H9 (cell line): ENCODE measurements around the gene PCCB. TPM values are rescaled to one million over a fixed set of nuclear protein-coding genes. Genes with fewer than 3 reads are reported as not detected.

Source experiments
- DNase-seq: peaks from one replicate; pipeline ENCODE4 v3.0.0-alpha.2; 2017
- H2AFZ ChIP-seq: one replicate; pipeline ENCODE4 v1.6.1; 2013; ENCODE audit warnings: mild to moderate bottlenecking, low read length, control low read depth, moderate library complexity
- H2AK5ac ChIP-seq: 2 replicates; pipeline ENCODE4 v1.6.1; 2013; ENCODE audit warnings: low read length, control low read depth, mixed read lengths; ENCODE audit not compliant: insufficient read length
- H2BK120ac ChIP-seq: one replicate; pipeline ENCODE4 v1.6.1; 2013; ENCODE audit warnings: low read depth, mild to moderate bottlenecking, low read length, control low read depth, inconsistent platforms; ENCODE audit not compliant: poor library complexity, severe bottlenecking
- H2BK12ac ChIP-seq: 2 replicates; pipeline ENCODE4 v1.6.1; 2013; ENCODE audit warnings: low read length, control low read depth, mixed read lengths, low read depth; ENCODE audit not compliant: insufficient read length
- H2BK15ac ChIP-seq: 2 replicates; pipeline ENCODE4 v1.6.1; 2013; ENCODE audit warnings: low read depth, low read length, control low read depth
- H2BK20ac ChIP-seq: one replicate; pipeline ENCODE4 v1.6.1; 2013; ENCODE audit warnings: low read depth, mild to moderate bottlenecking, low read length, control low read depth, inconsistent platforms; ENCODE audit not compliant: poor library complexity, severe bottlenecking
- H2BK5ac ChIP-seq: 2 replicates; pipeline ENCODE4 v1.6.1; 2013; ENCODE audit warnings: low read length, control low read depth, mixed read lengths; ENCODE audit not compliant: insufficient read length
- H3K14ac ChIP-seq: 2 replicates; pipeline ENCODE4 v1.6.1; 2013; ENCODE audit warnings: low read length, control low read depth; ENCODE audit not compliant: insufficient read depth
- H3K18ac ChIP-seq: 2 replicates; pipeline ENCODE4 v1.6.1; 2013; ENCODE audit warnings: low read depth, mild to moderate bottlenecking, mixed read lengths, low read length, control low read depth; ENCODE audit not compliant: insufficient read length
- H3K23ac ChIP-seq: 2 replicates; pipeline ENCODE4 v1.6.1; 2013; ENCODE audit warnings: low read length, control low read depth, mixed read lengths, low read depth; ENCODE audit not compliant: insufficient read length
- H3K23me2 ChIP-seq: 2 replicates; pipeline ENCODE4 v1.6.1; 2013; ENCODE audit warnings: low read depth, mild to moderate bottlenecking, mixed read lengths, low read length, control low read depth; ENCODE audit not compliant: insufficient read length, poor library complexity, severe bottlenecking
- H3K27ac ChIP-seq: 2 replicates; pipeline ENCODE4 v1.5.1; 2013; ENCODE audit warnings: low read length, control low read depth, mixed read lengths, low read depth; ENCODE audit not compliant: insufficient read length
- H3K27me3 ChIP-seq: 2 replicates; pipeline ENCODE4 v1.6.1; 2013; ENCODE audit warnings: low read length, control low read depth, inconsistent platforms; ENCODE audit not compliant: insufficient read depth
- H3K4ac ChIP-seq: 2 replicates; pipeline ENCODE4 v1.6.1; 2013; ENCODE audit warnings: low read depth, mild to moderate bottlenecking, control low read depth, inconsistent platforms, low read length, moderate library complexity
- H3K4me1 ChIP-seq: 2 replicates; pipeline ENCODE4 v1.6.1; 2013; ENCODE audit warnings: low read length, control low read depth, inconsistent platforms; ENCODE audit not compliant: insufficient read depth
- H3K4me2 ChIP-seq: 2 replicates; pipeline ENCODE4 v1.6.1; 2013; ENCODE audit warnings: low read length, control low read depth, mixed read lengths; ENCODE audit not compliant: insufficient read length, insufficient read depth
- H3K56ac ChIP-seq: 2 replicates; pipeline ENCODE4 v1.6.1; 2013; ENCODE audit warnings: low read depth, mild to moderate bottlenecking, mixed read lengths, low read length, control low read depth; ENCODE audit not compliant: insufficient read length
- H3K79me1 ChIP-seq: 2 replicates; pipeline ENCODE4 v1.6.1; 2013; ENCODE audit warnings: low read depth, mild to moderate bottlenecking, moderate library complexity, low read length, control low read depth, inconsistent platforms; ENCODE audit not compliant: insufficient read depth, poor library complexity, severe bottlenecking
- H3K79me2 ChIP-seq: 2 replicates; pipeline ENCODE4 v1.6.1; 2013; ENCODE audit warnings: low read length, control low read depth, inconsistent platforms; ENCODE audit not compliant: insufficient read depth
- H3K9ac ChIP-seq: 2 replicates; pipeline ENCODE4 v1.6.1; 2013; ENCODE audit warnings: low read length, control low read depth, mixed read lengths; ENCODE audit not compliant: insufficient read length; ENCODE audit errors: extremely low read depth
- H3K9me3 ChIP-seq: one replicate; pipeline ENCODE4 v1.6.1; 2013; ENCODE audit warnings: low read depth, low read length, inconsistent platforms; ENCODE audit not compliant: control insufficient read depth
- H3T11ph ChIP-seq: one replicate; pipeline ENCODE4 v1.6.1; 2013; ENCODE audit warnings: mild to moderate bottlenecking, low read length, control low read depth, inconsistent platforms
- H4K20me1 ChIP-seq: one replicate; pipeline ENCODE4 v1.6.1; 2013; ENCODE audit not compliant: control insufficient read depth, insufficient read length, insufficient read depth
- H4K5ac ChIP-seq: 2 replicates; pipeline ENCODE4 v1.6.1; 2013; ENCODE audit warnings: low read depth, mild to moderate bottlenecking, mixed read lengths, low read length, control low read depth; ENCODE audit not compliant: insufficient read length
- H4K8ac ChIP-seq: replicated peaks from 2 replicates; pipeline ENCODE4 v1.6.1; 2013; ENCODE audit warnings: low read length, control low read depth, mixed read lengths, low read depth; ENCODE audit not compliant: insufficient read length
- H4K91ac ChIP-seq: 2 replicates; pipeline ENCODE4 v1.6.1; 2013; ENCODE audit warnings: low read depth, mild to moderate bottlenecking, moderate library complexity, mixed read lengths, low read length, control low read depth; ENCODE audit not compliant: insufficient read length
- H3K27ac Mint-ChIP-seq, 3 experiments: 2 replicates in 2 of 3; 3 replicates in 1 of 3; pipeline ENCODE4 v1.8.0; 2020 to 2021; ENCODE audit warnings: mixed read lengths in 3 of 3, mild to moderate bottlenecking in 1 of 3, moderate library complexity in 1 of 3
- H3K27me3 Mint-ChIP-seq: 2 replicates; pipeline ENCODE4 v1.8.0; 2021; ENCODE audit warnings: low read depth, mild to moderate bottlenecking, moderate library complexity, mixed read lengths
- H3K36me3 Mint-ChIP-seq, 3 experiments: 2 replicates in 2 of 3; 3 replicates in 1 of 3; pipeline ENCODE4 v1.8.0; 2020 to 2021; ENCODE audit warnings: low read depth in 3 of 3, mixed read lengths in 3 of 3; ENCODE audit not compliant: insufficient read depth in 1 of 3
- H3K4me1 Mint-ChIP-seq, 2 experiments: 2 replicates each; pipeline ENCODE4 v1.8.0; 2020; ENCODE audit warnings: mixed read lengths in 2 of 2
- H3K4me3 Mint-ChIP-seq, 2 experiments: 2 replicates in 1 of 2; 3 replicates in 1 of 2; pipeline ENCODE4 v1.8.0; 2020 to 2021; ENCODE audit warnings: mild to moderate bottlenecking in 2 of 2, mixed read lengths in 2 of 2, moderate library complexity in 1 of 2
- H3K9me3 Mint-ChIP-seq, 2 experiments: 2 replicates in 1 of 2; 3 replicates in 1 of 2; pipeline ENCODE4 v1.8.0; 2020; ENCODE audit warnings: mild to moderate bottlenecking in 2 of 2, mixed read lengths in 2 of 2, moderate library complexity in 1 of 2
- WGBS: extraction: QIAGEN DNeasy Blood & Tissue Kit; methylation state at CpG from one replicate; pipeline ENCODE4 v1.1.7; 2013; ENCODE audit warnings: missing lambda C conversion rate, low lambda C conversion rate, mixed read lengths; ENCODE audit not compliant: insufficient read length; ENCODE audit errors: extremely low coverage; 5-methylcytosine and 5-hydroxymethylcytosine counted together
- total RNA-seq: library from RNA; stranded (reverse); gene quantifications from 2 replicates; pipeline ENCODE4 v1.2.1, GENCODE V29; 2021
- TF ChIP-seq, protein P1 (sequence below): fragments of 200-600 bp; sonication (generic); conservative IDR thresholded peaks from 3 replicates; pipeline ENCODE4 v1.8.0; 2021; ENCODE audit warnings: antibody characterized with exemption, mild to moderate bottlenecking

The PCCB gene
- total RNA-seq, 1 experiment from 2014 or later: 68.9 TPM

DNA sequence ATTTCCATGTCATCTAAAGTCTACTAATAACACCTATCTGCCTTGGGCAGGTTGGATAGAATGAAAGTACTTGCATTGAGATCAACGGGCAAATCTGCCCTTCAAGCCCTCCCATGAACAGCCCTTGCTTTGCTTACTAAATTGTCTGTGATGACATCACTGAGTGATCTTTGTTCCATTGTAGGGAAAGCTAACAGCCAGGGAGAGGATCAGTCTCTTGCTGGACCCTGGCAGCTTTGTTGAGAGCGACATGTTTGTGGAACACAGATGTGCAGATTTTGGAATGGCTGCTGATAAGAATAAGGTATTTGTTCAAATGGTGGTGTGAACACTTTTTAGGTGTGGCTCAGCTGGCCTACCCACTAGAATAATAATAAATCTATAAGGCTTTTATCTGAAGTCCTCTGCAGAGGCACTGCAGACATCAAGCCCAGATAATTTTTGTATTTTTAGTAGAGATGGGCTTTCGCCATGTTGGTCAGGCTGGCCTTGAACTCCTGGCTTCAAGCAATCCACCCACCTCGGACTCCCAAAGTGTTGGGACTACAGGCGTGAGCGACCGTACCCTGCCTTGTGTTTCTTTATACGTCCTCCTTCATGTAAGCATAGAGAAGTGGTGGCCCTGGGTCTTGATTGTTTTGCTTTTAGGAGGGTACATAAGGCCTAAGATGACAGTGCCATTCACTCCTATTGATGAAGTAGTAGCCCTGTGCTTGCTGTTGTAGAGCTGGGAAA lies 5.7 kb downstream of the PCCB start:
- DNase-seq: no peak
- Histone ChIP-seq H3K14ac (no peak overlapping the region), H3K4me2 (no peak overlapping the region), H4K5ac (no peak overlapping the region), H3K4me1 (no peaks in the 10 kb centered on the region), H3K9ac (no peak overlapping the region), H2AK5ac (no peak overlapping the region), H3K4ac (no peak overlapping the region), H3K23me2 (no peaks in the 10 kb centered on the region), H3K18ac (no peak overlapping the region), H3K79me1 (no peaks in the 10 kb centered on the region), H2AFZ (no peak overlapping the region), H3K27ac (no peak overlapping the region), H2BK20ac (no peak overlapping the region), H2BK12ac (no peak overlapping the region), H3K79me2 (no peaks in the 10 kb centered on the region; the same call in 1 of the 2 replicates), H3K23ac (no peak overlapping the region), H4K20me1 (peaks cover 2% of the 10 kb centered on the region), H2BK120ac (no peak overlapping the region), H2BK5ac (no peak overlapping the region), H3K27me3 (no peaks in the 10 kb centered on the region), H3K9me3 (no peaks in the 10 kb centered on the region), H4K8ac (no peak overlapping the region), H4K91ac (no peak overlapping the region), H2BK15ac (no peak overlapping the region), H3K56ac (no peak overlapping the region), H3T11ph (no peak overlapping the region)
- Mint-ChIP-seq H3K27me3 (no peaks in the 10 kb centered on the region), H3K27ac (peak overlapping the region in 1 of 3 experiments; percentile 51; a peak in 1 of 7 replicates), H3K4me3 (no peak overlapping the region), H3K4me1 (peaks cover 8 to 11% of the 10 kb centered on the region in 2 experiments), H3K36me3 (peaks cover 15 to 37% (median 29%) of the 10 kb centered on the region in 3 experiments), H3K9me3 (no peaks in the 10 kb centered on the region)
- TF ChIP-seq, protein P1, sequence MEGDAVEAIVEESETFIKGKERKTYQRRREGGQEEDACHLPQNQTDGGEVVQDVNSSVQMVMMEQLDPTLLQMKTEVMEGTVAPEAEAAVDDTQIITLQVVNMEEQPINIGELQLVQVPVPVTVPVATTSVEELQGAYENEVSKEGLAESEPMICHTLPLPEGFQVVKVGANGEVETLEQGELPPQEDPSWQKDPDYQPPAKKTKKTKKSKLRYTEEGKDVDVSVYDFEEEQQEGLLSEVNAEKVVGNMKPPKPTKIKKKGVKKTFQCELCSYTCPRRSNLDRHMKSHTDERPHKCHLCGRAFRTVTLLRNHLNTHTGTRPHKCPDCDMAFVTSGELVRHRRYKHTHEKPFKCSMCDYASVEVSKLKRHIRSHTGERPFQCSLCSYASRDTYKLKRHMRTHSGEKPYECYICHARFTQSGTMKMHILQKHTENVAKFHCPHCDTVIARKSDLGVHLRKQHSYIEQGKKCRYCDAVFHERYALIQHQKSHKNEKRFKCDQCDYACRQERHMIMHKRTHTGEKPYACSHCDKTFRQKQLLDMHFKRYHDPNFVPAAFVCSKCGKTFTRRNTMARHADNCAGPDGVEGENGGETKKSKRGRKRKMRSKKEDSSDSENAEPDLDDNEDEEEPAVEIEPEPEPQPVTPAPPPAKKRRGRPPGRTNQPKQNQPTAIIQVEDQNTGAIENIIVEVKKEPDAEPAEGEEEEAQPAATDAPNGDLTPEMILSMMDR: no peak
- no CpG with 5 or more reads among the region's 8 CpGs for WGBS
